Hypothalamus (tissue), 51 donors: Measurements from ENCODE around the gene DNHD1.
"Not testable (repeated sequence)": the region's sequence is repeated elsewhere in the genome, so short reads cannot be mapped to it uniquely, and the experiment has no call there.

Experiments used
- DNase-seq, 51 donors: peaks; one replicate each; lab custom pipeline; 2025; lab: John Stamatoyannopoulos, UW

DNHD1 gene

GRCh38 chr11:6481012-6481923 lies 15.8 kb upstream of the DNHD1 start, which contains the start of the genes ARFIP2 and TIMM10B:
ARFIP2 (minus strand) TSS chr11:6481331; CDS start chr11:6480421, 910 bp downstream.
TIMM10B (plus strand) TSS chr11:6481501; CDS start chr11:6481517, 16 bp downstream.
- peak; percentile 39 to 100 (median 98) for DNase-seq

- DNase-seq, result peak in 2 of 51 donors; percentile 20 to 45
Observed at GRCh38 chr11:6481924-6482275, 15.2 kb upstream of the DNHD1 start.

DNA sequence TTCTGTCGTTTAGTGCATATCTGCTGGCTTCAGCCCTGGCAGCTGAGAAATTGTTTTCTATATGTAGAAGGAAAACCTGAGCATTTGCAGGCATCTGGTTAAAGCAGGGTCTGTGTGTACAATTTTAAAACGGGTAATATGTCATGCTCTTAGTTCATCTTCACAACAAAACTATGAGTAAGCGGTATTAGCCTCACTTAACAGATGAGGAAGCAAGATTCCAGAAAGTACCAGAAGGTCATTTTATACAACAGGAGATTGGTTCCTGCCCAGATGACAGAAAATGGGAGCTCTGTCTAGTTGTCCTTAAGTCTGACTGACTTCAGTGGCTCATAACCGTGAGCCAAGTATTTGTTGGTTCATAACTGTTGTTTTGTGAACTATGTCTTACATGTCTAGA lies 14.6 kb upstream of the DNHD1 start:
- DNase-seq, result no peak

DNA sequence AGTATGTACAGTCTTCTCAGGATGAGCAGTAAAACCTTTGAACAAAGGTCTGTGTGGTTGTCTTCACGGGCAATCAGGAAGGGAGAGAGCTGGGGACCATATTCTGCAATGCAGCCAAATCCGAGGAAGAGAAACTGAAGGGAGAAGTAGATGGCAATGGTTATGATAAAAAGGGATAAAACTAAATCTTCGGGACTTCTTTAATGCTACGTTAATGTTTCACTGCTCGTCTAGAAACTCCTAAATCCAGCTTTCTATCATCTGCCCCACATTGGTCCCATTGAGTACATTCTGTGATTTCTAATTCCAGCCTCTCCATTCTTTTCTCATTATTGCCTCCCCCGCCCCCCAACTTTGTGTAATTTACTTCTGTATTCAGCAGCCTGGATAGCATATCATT lies 14.1 kb upstream of the DNHD1 start:
- DNase-seq, result no peak

- no peak for DNase-seq
Observed at GRCh38 chr11:6485661-6486060, 11.4 kb upstream of the DNHD1 start.

DNA sequence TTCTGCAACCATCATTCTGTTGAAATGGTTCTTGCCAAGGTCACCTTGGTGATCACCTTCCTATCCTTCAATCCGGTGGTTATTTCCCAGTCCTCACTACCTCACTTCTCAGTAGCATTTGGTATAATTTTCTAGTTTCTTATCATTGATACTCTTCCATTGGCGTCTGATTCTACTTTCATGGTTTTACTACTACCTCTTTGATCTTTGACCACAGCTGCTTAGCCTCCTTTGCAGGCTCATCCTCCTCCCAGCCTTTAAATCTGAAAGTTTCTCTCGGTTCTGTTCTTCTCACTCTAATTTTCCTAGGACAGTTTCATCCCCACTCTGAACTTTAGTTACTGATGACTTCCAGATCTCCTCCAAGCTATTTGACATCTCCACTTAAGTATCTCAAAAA lies 10.8 kb upstream of the DNHD1 start:
- DNase-seq, result no peak

GRCh38 chr11:6486938-6487337 lies 10.1 kb upstream of the DNHD1 start:
- DNase-seq, result no peak

DNA sequence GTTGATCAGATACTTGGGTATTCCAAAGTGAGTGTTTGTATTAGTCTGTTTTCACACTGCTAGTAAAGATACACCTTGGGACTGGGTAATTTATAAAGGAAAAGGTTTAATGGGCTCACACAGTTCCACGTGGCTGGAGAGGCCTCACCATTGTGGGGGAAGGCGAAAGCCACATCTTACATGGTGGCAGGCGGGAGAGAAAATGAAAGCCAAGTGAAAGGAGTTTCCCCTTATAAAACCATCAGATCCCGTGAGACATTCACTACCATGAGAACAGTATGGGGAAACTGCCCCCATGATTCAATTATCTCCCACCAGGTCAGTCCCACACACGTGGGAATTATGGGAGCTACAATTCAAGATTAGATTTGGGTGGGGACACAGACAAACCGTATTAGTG lies 8.7 kb upstream of the DNHD1 start:
- no peak for DNase-seq

GRCh38 chr11:6488821-6489220 lies 8.3 kb upstream of the DNHD1 start:
- no peak for DNase-seq

- no peak for DNase-seq
Observed at GRCh38 chr11:6489306-6489705, 7.8 kb upstream of the DNHD1 start.

DNA sequence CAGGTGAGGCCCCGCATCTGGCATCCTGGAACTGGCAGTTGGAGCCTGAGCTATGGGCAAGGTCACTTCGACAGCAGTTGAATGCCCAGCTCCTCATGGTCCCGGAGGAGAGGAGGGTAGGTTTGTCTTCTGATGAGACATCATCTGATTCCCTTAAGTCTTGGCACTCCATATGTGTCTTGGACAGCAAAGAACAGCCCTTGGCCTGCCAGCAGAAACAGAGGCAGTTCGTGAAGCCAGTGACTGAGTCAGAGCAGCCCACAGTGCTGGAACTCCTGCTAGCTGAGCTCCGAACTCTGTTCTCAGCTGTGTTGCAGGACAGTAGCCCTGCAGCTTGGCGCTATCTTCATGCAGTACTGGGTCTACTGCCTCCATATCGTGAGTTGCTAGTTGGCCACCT lies 1.0 kb downstream of the DNHD1 start:
- DNase-seq, result peak in 1 of 51 donors; percentile 31

DNA sequence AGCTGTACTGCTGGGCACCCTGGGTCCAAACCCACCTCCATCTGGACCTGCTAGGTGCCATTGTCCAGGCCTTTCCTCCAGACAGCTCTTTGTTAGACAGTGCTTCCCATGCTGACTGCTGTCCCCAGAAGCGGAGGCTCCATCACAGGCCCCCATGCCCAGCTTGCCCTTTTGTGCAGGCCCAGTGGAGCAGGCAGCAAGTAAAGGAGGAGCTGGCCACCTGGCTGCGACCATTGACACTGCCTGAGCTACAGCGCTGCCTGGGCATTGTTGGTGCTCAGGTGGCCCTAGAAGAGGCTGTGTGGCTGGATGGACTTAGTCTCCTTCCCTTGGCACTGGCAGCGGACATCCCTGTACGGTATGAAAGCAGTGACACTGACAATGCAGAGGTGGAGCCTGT lies 1.5 kb downstream of the DNHD1 start:
- DNase-seq, result no peak

DNA sequence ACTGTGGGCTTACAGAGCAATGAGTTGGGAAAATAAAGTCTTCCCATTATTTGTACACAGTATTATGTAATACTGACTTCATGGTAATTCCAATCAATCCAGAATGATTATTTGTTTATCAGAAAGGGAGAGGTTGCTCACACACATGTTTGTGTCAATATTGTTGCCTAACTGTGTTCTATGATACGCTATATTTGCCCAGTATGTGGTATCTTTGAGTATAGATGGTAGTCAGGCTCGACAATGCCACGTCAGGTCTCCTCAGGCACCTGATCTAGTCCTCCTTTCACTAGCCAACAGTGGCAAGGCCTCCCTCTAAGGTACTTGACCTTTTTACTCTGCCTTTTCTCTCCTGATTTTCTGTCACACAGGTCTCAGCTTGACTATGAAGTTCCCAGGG lies 5.3 kb downstream of the DNHD1 start:
- no peak for DNase-seq

DNA sequence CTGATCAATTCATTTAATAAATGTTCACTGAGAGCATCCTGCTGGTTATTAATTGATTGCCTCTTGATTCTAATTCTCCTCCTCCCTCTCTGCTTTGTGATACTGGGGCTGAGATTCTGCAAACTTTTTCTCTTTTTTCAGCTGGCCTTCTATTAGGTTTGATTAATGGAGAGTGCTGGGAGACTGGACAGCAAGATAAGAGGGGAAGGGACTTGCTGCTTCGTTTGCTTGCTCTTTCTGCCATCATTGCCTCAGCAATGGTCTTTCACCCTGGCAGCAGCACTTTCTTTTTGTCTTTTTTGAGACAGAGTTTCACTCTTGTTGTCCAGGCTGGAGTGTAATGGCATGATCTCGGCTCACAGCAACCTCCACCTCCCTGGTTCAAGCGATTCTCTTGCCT lies 7.1 kb downstream of the DNHD1 start:
- no peak for DNase-seq

- peak in 4 of 51 donors; percentile 2 to 34 (median 13) for DNase-seq
Observed at GRCh38 chr11:6505577-6506240, 8.6 kb downstream of the DNHD1 start.

DNA sequence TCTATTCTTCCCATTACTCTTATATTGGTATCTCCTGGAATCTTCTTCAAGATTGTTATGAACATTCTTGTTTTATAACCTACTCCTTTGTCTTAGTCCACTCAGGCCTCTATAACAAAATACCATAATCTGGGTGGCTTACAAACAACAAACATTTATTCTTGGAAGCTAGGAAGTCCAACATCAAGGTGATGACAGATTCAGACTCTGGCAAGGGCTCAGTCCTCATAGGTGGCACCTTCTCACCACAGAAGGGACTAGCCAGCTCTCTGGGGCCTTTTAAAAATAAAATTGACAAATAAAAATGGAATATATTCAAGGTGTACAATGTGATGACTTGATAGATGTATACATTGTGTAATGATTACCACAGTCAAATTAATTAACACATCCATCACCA lies 19.8 kb downstream of the DNHD1 start:
- DNase-seq, result no peak

DNA sequence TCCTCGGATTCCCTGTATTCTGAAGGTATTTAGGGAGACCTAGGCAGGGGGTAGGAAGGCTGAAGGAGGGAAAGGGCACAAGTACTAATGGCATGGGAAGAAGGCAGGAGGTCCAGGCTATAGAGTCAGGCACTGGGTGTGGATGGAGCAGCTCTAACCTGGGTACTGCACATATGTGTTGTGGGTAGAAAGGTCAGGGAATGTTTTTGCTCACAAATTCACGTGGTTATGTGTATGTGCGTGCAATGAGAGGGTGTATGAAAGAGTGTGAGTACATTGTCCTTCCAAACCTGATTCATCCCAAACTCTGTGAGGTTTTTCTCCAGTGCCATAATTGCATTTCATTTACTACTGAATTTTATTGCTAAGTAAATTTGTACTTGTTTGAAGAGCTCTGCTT lies 23.2 kb downstream of the DNHD1 start:
- DNase-seq, result no peak

DNA sequence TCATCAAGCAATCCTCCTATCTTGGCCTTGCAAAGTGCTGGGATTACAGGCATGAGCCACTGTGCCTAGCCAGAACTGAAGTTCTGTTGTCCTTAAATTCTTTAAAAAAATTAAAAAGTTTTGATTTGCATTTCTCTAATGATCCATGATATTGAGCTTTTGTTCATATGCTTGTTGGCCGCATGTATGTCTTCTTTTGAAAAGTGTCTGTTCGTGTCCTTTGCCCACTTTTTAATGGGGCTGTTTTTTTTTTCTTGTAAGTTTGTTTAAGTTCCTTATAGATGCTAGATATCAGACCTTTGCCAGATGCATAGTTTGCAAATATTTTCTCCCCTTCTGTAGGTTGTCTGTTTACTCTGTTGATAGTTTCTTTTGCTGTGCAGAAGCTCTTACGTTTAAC lies 24.9 kb downstream of the DNHD1 start:
- DNase-seq, result not testable (repeated sequence)

DNA sequence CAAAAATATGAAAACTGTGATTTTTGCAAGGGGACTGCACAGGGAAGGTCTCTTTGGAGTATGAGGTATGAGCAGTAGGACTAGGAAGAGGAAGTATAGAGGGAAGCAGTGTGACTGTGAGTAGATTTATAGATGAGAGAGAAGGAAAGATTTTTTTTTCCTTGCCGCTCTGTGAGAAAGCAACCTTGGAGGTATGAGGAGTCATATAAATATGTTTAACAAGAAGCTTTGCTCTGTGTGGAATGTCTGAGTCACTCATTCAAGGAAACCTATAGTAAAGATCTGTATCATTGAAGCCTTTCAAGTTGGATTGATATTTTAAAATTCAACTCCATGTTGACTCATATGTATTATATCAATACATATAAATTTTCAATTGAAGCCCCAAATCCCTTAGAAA lies 26.2 kb downstream of the DNHD1 start:
- no peak for DNase-seq

GRCh38 chr11:6526411-6527135 lies 29.5 kb downstream of the DNHD1 start:
- DNase-seq, result no peak

- no peak for DNase-seq
Observed at GRCh38 chr11:6529266-6529665, 32.2 kb downstream of the DNHD1 start.
